HK-2 (cell line): ENCODE data around the gene S1PR4.
A peak's percentile ranks its signal among the peaks of the same experiment; 100 is the strongest.
"Not testable (repeated sequence)": the region's sequence is repeated elsewhere in the genome, so short reads cannot be mapped to it uniquely, and the experiment has no call there.

Experiments
- DNase-seq: peaks from one replicate; pipeline ENCODE4 v3.0.0-alpha.2; 2018; ENCODE audit not compliant: unreplicated experiment

The S1PR4 gene

DNA sequence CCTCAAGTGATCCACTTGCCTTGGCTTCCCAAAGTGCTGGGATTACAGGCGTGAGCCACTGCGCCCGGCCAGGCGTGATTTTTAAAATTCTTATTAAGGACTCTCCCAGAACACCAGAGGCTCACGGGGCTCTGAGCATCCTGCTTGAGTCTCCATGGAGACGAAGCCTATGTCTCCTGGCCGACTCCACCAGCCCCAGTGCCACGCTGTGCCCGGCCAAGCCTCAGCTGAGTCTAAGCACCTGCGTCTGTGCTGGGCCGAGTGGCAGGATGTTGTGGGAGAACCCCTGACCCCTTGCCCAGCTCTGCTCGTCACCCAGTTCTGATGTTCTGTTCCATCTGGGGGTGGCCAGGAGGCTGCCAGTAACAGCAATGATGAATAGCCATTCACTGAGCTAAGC, 42.0 kb downstream of the S1PR4 start:
- DNase-seq, result no peak

- DNase-seq, result not testable (repeated sequence)
These were observed 43.0 kb downstream of the S1PR4 start for GRCh38 chr19:3221576-3221975.

DNA sequence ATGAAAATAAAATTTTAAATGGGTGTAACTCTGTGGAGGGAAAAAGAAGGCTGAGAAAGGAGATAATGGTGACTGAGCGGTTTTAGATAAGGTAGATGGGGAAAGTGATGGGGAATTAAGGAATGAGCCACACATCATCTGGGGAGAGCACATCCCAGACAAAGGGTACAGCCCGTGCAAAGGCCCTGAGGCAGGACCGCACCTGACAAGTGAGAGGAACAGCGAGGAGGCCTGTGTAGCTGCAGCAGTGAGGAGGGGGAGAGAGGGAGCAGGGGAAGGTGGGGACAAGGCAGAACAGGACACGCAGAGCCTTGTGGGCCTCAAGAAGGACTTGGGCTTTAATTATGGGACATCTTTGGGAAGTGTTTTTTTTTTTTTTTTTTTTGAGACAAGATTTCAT, 44.1 kb downstream of the S1PR4 start:
- no peak for DNase-seq

DNA sequence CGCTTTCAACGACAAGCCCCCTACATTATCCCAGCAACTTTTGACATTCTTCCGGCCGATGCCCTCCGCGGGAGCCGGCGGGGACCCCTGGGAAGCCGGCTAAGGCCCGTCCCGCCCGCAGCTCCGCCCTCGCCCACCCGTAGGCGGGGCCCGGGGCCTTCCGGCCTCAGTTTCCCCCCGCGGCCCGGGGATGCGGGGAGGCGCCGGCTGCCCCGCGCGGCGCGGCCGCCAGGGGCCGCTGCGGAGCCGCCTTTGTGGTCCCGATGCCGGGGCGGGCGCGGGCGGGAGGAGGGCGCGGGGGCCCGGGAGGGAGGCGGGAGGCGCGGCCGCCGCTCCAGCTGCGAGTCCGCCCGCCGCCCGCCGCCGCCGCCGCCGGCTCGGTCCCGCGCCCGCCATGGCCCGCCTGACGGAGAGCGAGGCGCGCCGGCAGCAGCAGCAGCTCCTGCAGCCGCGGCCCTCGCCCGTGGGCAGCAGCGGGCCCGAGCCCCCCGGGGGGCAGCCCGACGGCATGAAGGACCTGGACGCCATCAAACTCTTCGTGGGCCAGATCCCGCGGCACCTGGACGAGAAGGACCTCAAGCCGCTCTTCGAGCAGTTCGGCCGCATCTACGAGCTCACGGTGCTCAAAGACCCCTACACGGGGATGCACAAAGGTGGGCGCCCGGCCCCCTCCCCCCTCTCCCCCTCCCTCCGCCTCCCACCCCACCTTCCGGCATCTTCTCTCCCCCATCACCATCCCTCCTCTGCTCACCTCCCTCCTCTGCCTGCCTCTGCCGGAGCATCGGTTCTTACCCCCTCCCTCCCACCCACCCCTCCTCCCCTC, 46.0 kb downstream of the S1PR4 start, which contains the start of gene CELF5:
TSS of gene CELF5 (plus strand) at position 316 of the 823 bp plus-strand sequence. CDS start at position 395, 79 bp downstream.
- peak; percentile 40 for DNase-seq

- no peak for DNase-seq
These were observed 46.6 kb downstream of the S1PR4 start for GRCh38 chr19:3225169-3225485.

GRCh38 chr19:3225677-3226093, 47.1 kb downstream of the S1PR4 start:
- no peak for DNase-seq

DNA sequence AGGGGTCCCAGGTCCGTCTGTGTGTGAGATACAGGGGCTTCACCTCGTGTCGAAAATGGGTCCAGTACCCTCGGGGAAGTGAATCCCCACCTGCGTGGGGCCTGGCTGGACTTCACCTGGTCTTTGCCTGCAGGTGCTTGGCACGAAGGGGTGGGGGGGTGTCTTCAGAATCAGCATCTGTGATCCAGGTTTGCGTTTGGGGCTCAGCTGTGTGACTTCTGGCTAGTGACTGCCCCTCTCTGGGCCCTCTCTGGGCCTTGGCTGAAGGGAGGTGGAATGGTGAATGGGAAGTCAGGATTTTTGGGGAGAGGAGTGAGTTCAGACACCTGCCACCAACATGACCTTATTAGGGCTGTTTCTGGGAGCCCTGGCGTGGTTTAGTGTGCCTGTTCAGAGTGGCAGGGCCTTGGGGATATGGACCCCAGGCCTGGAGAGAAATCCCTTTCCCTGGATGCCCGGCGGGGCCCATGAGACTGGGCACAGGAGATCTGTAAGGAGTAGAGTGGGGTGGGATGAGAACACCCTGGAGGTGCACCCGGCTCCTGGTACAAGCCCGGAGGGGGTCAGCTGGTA, 48.6 kb downstream of the S1PR4 start:
- DNase-seq, result no peak

DNA sequence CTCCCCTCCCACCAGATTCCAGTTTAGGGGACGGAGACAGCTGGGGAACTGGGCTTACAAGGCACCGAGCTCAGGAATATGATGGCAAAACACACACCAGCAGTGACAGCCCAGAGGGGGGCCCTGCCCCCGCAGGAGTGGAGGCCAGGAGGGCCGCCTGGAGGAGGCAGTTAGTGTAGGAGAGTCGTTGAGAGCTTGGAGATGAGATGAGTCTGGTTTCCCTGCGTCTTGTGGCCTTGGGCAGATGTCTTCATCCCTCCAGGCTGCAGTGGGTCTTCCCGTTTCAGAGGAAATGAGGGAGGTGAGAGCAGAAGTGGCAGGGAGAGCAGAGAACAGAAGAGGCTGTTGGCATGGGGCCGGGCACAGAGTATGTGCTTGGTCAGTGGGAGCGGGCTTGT, 50.8 kb downstream of the S1PR4 start:
- no peak for DNase-seq
